Tibial artery (tissue), 4 donors: ENCODE data around the gene NARF.

Experiments
- DNase-seq, 2 donors: peaks; one replicate each; pipeline ENCODE4 v3.0.0-alpha.2; 2019
- H3K27ac ChIP-seq, 2 donors: fragments of 200-600 bp; sonication (generic) in 1 of 2; 1 replicate in 1 of 2; 2 replicates in 1 of 2; pipeline ENCODE4 v1.5.1; 2018 to 2019; ENCODE audit warnings: mild to moderate bottlenecking in 1 of 2
- H3K27me3 ChIP-seq, 2 donors: fragments of 200-600 bp; sonication (generic) in 1 of 2; one replicate each; pipeline versions ENCODE4 v1.5.1 to v1.6.0; 2016 to 2019
- H3K36me3 ChIP-seq, 3 donors: fragments of 200-600 bp; sonication (generic) in 2 of 3; one replicate each; pipeline ENCODE4 v1.5.1; 2016 to 2019; ENCODE audit warnings: mild to moderate bottlenecking in 2 of 3
- H3K4me1 ChIP-seq, 4 donors: fragments of 200-600 bp; sonication (generic) in 2 of 4; 1 replicate in 3 of 4; 2 replicates in 1 of 4; pipeline ENCODE4 v1.5.1; 2016 to 2019
- H3K4me3 ChIP-seq, 2 donors: fragments of 200-600 bp; sonication (generic) in 1 of 2; 1 replicate in 1 of 2; 2 replicates in 1 of 2; pipeline ENCODE4 v1.5.1; 2018 to 2019; ENCODE audit warnings: mild to moderate bottlenecking in 2 of 2
- H3K9me3 ChIP-seq, 3 donors: fragments of 200-600 bp; sonication (generic) in 1 of 3; one replicate each; pipeline ENCODE4 v1.5.1; 2016 to 2019
- CTCF ChIP-seq, 2 experiments: fragments of 200-600 bp in 1 of 2; fragments of 450-650 bp in 1 of 2; IDR thresholded peaks; one replicate each; pipeline ENCODE4 v1.5.1; 2017 to 2019; ENCODE audit warnings: antibody characterized with exemption in 2 of 2, mild to moderate bottlenecking in 1 of 2, moderate library complexity in 1 of 2
- intact Hi-C: fragments of 100-400 bp; cut with DNase I; formaldehyde crosslinking; loops from one replicate; pipeline ENCODE4 v1.15.0; 2023; ENCODE audit warnings: low total_unique reads

The NARF gene

GRCh38 chr17:82442643-82443464 is 15.7 kb upstream of the NARF start:
- no peak for TF ChIP-seq CTCF (IDR thresholded peaks at IDR 0.05)
- no peaks in the 10 kb centered on the region for H3K9me3 ChIP-seq
- H3K27me3 ChIP-seq, result no peaks in the 10 kb centered on the region
- no peak for DNase-seq
- intact Hi-C loops, result no loop called here
- no peak overlapping the region for H3K4me3 ChIP-seq
- H3K27ac ChIP-seq, result no peak overlapping the region
- peaks cover 0 to 72% (median 26%) of the 10 kb centered on the region in 3 donors for H3K36me3 ChIP-seq
- peaks cover 0 to 26% (median 9%) of the 10 kb centered on the region in 4 donors for H3K4me1 ChIP-seq

- DNase-seq, result no peak
- Histone ChIP-seq H3K36me3 (peaks cover 0 to 66% (median 26%) of the 10 kb centered on the region in 3 donors), H3K4me1 (peaks cover 0 to 26% (median 9%) of the 10 kb centered on the region in 4 donors), H3K9me3 (no peaks in the 10 kb centered on the region), H3K4me3 (no peak overlapping the region), H3K27ac (no peak overlapping the region), H3K27me3 (no peaks in the 10 kb centered on the region)
- intact Hi-C loops, result no loop called here
- TF ChIP-seq CTCF (IDR thresholded peaks at IDR 0.05), result no peak
These were observed 14.9 kb upstream of the NARF start for GRCh38 chr17:82443465-82444283.

GRCh38 chr17:82444284-82444893 is 14.2 kb upstream of the NARF start:
- no peaks in the 10 kb centered on the region for H3K27me3 ChIP-seq
- peaks cover 0 to 31% (median 14%) of the 10 kb centered on the region in 4 donors for H3K4me1 ChIP-seq
- H3K9me3 ChIP-seq, result no peaks in the 10 kb centered on the region
- TF ChIP-seq CTCF (IDR thresholded peaks at IDR 0.05), result no peak
- intact Hi-C loops, result no loop called here
- H3K27ac ChIP-seq, result no peak overlapping the region
- H3K36me3 ChIP-seq, result peaks cover 0 to 59% (median 26%) of the 10 kb centered on the region in 3 donors
- no peak overlapping the region for H3K4me3 ChIP-seq
- no peak for DNase-seq

GRCh38 chr17:82444941-82445521 is 13.5 kb upstream of the NARF start:
- Histone ChIP-seq H3K4me3 (no peak overlapping the region), H3K27ac (peak overlapping the region; percentile 28 to 34), H3K27me3 (no peaks in the 10 kb centered on the region), H3K36me3 (peaks cover 0 to 52% (median 21%) of the 10 kb centered on the region in 3 donors), H3K9me3 (no peaks in the 10 kb centered on the region), H3K4me1 (peaks cover 0 to 37% (median 20%) of the 10 kb centered on the region in 4 donors)
- peak in 1 of 2 donors; percentile 74 for DNase-seq
- intact Hi-C loops, result no loop called here
- no peak for TF ChIP-seq CTCF (IDR thresholded peaks at IDR 0.05)

GRCh38 chr17:82445542-82445941 is 13.0 kb upstream of the NARF start:
- Histone ChIP-seq H3K27ac (peak overlapping the region; percentile 28 to 34), H3K36me3 (peaks cover 0 to 47% (median 21%) of the 10 kb centered on the region in 3 donors), H3K4me1 (peaks cover 0 to 40% (median 21%) of the 10 kb centered on the region in 4 donors), H3K27me3 (no peaks in the 10 kb centered on the region), H3K4me3 (no peak overlapping the region), H3K9me3 (no peaks in the 10 kb centered on the region)
- intact Hi-C loops, result no loop called here
- TF ChIP-seq CTCF (IDR thresholded peaks at IDR 0.05), result no peak
- DNase-seq, result no peak
